Prostate gland (tissue), 2 donors: Measurements from ENCODE around the gene ZNF211. TPM values are rescaled to one million over a fixed set of nuclear protein-coding genes. Genes with fewer than 3 reads are reported as not detected.

Source experiments
- DNase-seq: peaks from one replicate; pipeline ENCODE4 v3.0.0-alpha.2; 2019; ENCODE audit warnings: low spot score
- H3K27ac ChIP-seq, 2 donors: fragments of 200-600 bp; sonication (generic); 2 replicates each; pipeline ENCODE4 v1.5.1; 2017 to 2019
- H3K27me3 ChIP-seq: fragments of 200-600 bp; sonication (generic); replicated peaks from 2 replicates; pipeline ENCODE4 v1.5.1; 2019; ENCODE audit not compliant: insufficient read depth
- H3K36me3 ChIP-seq, 2 donors: fragments of 200-600 bp; sonication (generic); 1 replicate in 1 of 2; 2 replicates in 1 of 2; pipeline versions ENCODE4 v1.5.1 to v1.8.1; 2017 to 2019
- H3K4me1 ChIP-seq: fragments of 200-600 bp; sonication (generic); replicated peaks from 2 replicates; pipeline ENCODE4 v1.5.1; 2019
- H3K4me3 ChIP-seq, 2 donors: fragments of 200-600 bp; sonication (generic); 2 replicates each; pipeline ENCODE4 v1.5.1; 2017 to 2019
- H3K9me3 ChIP-seq: fragments of 200-600 bp; sonication (generic); 2 replicates; pipeline ENCODE4 v1.5.1; 2017
- POLR2A ChIP-seq: fragments of 450-650 bp; IDR thresholded peaks from one replicate; pipeline ENCODE4 v1.6.1; 2016; ENCODE audit warnings: antibody characterized with exemption, mild to moderate bottlenecking
- POLR2AphosphoS5 ChIP-seq: sonication (generic); formaldehyde crosslinking; IDR thresholded peaks from one replicate; pipeline ENCODE4 v1.6.1; 2017; ENCODE audit warnings: antibody characterized with exemption
- WGBS: methylation state at CpG from one replicate; pipeline ENCODE4 v1.1.5; 2018; 5-methylcytosine and 5-hydroxymethylcytosine counted together
- intact Hi-C: fragments of 100-400 bp; cut with DNase I; formaldehyde crosslinking; loops from one replicate; pipeline ENCODE4 v1.14.2; 2022
- total RNA-seq, 2 donors: library from RNA; depleted of rRNA; stranded (reverse); fragments of >200 nt; gene quantifications; one replicate each; pipeline ENCODE4 v1.1.0, GENCODE V29; 2016
- TF ChIP-seq, protein P1 (sequence below), 4 experiments: fragments of 200-600 bp in 2 of 4; fragments of 450-650 bp in 2 of 4; sonication (generic) in 2 of 4; IDR thresholded peaks; 1 replicate in 3 of 4; 2 replicates in 1 of 4; pipeline ENCODE4 v1.5.1; 2016 to 2019; ENCODE audit warnings: antibody characterized with exemption in 4 of 4, mild to moderate bottlenecking in 2 of 4, moderate library complexity in 2 of 4

The ZNF211 gene
- total RNA-seq: 10 to 100 TPM in 1 of 2 donors, 1 to 10 TPM in 1; 8.9 to 23.3 TPM

DNA sequence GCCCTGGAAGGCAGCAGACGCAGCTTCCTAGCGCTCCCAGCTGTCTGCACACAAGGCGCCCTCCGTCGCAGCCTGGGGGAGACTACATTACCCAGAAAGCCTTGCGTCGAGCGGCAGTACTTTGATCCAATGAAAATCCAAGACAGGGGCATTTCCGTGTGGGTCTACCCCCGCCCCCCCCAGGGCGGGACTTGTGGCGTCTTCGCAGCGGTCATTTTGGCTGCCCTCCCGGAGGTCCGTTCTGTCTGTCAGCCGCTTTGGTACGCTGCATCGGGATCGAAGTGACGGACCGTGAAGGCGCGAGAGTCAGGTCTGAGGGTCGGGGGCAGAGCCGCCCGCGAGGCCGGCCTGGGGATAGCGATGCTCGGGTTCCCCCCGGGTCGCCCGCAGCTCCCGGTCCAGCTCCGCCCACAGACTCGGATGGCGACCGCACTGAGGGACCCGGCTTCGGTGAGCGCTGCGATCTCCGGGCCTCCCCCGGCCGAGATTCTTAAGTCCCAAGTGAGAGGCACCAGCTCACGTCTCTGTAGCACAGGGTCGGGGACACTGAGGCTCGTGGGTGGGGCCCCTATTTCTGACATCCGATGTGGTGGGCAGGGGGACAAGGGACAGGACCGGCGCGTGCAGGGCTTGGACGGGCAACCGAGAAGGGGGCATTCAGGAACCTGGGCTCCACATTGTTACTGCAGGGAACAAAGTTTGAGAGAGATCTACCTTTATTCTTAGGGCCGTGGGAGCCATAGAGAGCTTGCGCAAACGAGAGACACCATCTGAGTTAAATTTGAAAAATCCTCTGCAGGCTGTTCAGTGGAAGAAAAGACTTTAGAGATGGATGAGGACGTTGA, at the start of gene ZNF211:
Gene ZNF211, plus strand, starts transcription at position 182 of the 845 bp plus-strand sequence. Its CDS starts 179 bp downstream, at position 361.
- peak; percentile 89 for DNase-seq
- Histone ChIP-seq H3K4me1 (peaks cover 5% of the 10 kb centered on the region), H3K4me3 (peak within 1 kb of the TSS; percentile 78 to 84), H3K27ac (peak within 1 kb of the TSS; percentile 77 to 84), H3K27me3 (no peaks in the 10 kb centered on the region), H3K9me3 (no peaks in the 10 kb centered on the region), H3K36me3 (no peaks in the 10 kb centered on the region)
- TF ChIP-seq POLR2AphosphoS5 (peak; percentile 96), POLR2A (peak; percentile 18)
- TF ChIP-seq, protein P1, sequence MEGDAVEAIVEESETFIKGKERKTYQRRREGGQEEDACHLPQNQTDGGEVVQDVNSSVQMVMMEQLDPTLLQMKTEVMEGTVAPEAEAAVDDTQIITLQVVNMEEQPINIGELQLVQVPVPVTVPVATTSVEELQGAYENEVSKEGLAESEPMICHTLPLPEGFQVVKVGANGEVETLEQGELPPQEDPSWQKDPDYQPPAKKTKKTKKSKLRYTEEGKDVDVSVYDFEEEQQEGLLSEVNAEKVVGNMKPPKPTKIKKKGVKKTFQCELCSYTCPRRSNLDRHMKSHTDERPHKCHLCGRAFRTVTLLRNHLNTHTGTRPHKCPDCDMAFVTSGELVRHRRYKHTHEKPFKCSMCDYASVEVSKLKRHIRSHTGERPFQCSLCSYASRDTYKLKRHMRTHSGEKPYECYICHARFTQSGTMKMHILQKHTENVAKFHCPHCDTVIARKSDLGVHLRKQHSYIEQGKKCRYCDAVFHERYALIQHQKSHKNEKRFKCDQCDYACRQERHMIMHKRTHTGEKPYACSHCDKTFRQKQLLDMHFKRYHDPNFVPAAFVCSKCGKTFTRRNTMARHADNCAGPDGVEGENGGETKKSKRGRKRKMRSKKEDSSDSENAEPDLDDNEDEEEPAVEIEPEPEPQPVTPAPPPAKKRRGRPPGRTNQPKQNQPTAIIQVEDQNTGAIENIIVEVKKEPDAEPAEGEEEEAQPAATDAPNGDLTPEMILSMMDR (IDR thresholded peaks at IDR 0.05): peak in 2 of 4 experiments; percentile 15
- WGBS: 1% methylated on average over 42 of the region's 59 CpGs
- intact Hi-C loops: no loop called here

DNA sequence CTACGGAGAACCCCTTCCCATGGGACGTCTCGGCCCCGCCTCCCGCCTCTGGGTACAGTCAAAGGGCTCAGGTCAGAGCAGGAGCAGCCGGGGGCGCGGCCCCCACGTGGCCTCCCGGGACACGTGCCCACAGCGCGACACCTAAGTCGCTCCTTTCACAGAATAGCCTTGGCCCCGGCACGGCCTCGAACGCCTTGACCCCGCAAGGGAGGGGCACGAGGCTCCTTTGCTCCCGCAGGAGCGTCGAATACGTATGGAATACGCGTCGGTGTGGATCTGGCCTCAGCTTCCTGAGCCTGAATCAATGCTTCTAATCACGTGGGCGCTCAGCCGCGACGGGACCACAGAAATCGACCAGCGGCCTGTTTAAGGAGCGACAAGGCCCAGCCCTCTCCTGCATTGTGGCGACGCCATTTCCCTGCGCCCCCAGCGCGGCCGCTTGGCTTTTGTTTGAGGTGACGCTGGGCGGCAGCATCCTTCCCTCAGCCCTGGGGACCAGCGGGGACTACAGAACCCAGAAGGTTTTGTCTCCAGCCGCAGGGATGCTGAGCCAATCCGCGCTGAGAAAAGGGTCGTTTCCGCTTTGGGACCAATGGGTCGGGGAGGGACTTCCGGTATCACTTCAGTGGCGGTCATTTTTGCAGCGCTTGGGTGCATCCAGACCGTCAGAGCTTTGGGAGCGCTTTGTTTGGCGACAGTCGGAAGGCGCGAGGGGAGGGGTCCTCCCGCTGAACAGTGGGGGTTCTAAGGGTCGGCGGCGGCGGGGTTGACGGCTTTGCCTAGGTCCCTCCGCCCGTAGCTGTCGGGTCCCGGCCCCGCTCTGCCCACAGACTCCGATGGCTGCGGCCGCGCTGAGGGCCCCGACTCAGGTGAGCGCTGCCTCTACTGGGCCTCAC, 49.2 kb upstream of the ZNF211 start, which contains the start of gene ZIK1:
Gene ZIK1, plus strand, starts transcription at position 625 of the 896 bp plus-strand sequence. Its CDS starts 212 bp downstream, at position 837.
- WGBS: 3% methylated on average over 65 of the region's 76 CpGs

DNA sequence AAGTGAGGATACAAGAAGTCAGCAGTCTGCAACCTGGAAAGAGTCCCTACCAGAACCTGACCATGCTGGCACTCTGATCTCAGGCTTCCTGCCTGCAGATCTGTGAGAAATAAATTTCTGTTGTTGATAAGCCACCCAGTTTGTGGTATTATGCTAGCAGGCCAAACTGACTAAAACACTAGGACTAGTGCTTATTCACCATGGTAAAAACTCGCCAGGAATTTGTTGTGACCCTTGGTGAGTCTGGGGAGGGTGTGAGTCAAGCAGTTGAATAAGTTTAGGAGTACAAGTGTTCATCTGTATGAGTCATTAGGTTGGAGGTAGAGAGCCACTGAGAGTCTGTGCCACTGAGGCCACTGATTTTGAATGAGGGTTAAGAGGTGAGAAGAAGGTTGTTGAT, 45.4 kb upstream of the ZNF211 start:
- H3K4me3 ChIP-seq: no peak overlapping the region
- peaks cover 5 to 22% of the 10 kb centered on the region in 2 donors for H3K36me3 ChIP-seq
- no peaks in the 10 kb centered on the region for H3K27me3 ChIP-seq
- H3K9me3 ChIP-seq: peaks cover 3% of the 10 kb centered on the region
- no peaks in the 10 kb centered on the region for H3K4me1 ChIP-seq
- DNase-seq: no peak
- TF ChIP-seq POLR2A (no peak), POLR2AphosphoS5 (no peak)
- TF ChIP-seq, protein P1 (IDR thresholded peaks at IDR 0.05): no peak
- intact Hi-C loops: no loop called here
- no peak overlapping the region for H3K27ac ChIP-seq
- 100% methylated on average over 1 of the region's 1 CpG for WGBS

More for the DNA sequence above, 49.2 kb upstream of the ZNF211 start, which contains the start of gene ZIK1:
- DNase-seq: peak; percentile 89
- TF ChIP-seq, protein P1 (IDR thresholded peaks at IDR 0.05): peak in 3 of 4 experiments; percentile 21 to 24 (median 22)
- TF ChIP-seq POLR2AphosphoS5 (peak; percentile 89), POLR2A (no peak)
- Histone ChIP-seq H3K27ac (peak within 1 kb of the TSS in 1 of 2 donors; percentile 30), H3K36me3 (peaks cover 0 to 4% of the 10 kb centered on the region in 2 donors), H3K27me3 (no peaks in the 10 kb centered on the region), H3K9me3 (no peaks in the 10 kb centered on the region), H3K4me3 (peak within 1 kb of the TSS; percentile 57 to 62), H3K4me1 (no peaks in the 10 kb centered on the region)
- intact Hi-C loops: no loop called here

DNA sequence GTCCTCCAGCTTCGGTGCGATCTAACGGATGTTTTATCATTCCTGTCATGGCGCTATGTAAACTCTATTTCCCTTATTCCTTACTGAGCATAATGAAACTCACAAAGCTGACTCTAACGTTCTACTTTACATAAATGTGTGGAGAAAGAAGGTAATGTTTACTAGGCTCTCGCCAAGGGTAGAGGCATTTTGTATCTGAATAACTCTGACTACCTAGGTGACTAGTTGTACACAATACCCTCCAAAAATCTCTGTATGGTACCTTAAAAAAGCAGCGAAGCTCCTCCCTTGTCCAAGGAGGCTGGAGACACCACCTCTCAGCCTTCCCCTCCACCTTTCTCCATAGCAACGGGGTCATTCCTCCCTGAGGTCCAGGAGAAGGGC, 33.6 kb upstream of the ZNF211 start:
- H3K27me3 ChIP-seq: no peaks in the 10 kb centered on the region
- no peak overlapping the region for H3K27ac ChIP-seq
- no peak for TF ChIP-seq POLR2AphosphoS5
- TF ChIP-seq, protein P1 (IDR thresholded peaks at IDR 0.05): no peak
- TF ChIP-seq POLR2A: no peak
- peak overlapping the region; percentile 59 to 75 for H3K4me3 ChIP-seq
- 55% methylated on average over 8 of the region's 8 CpGs for WGBS
- H3K9me3 ChIP-seq: no peaks in the 10 kb centered on the region
- H3K4me1 ChIP-seq: peaks cover 5% of the 10 kb centered on the region
- intact Hi-C loops: no loop called here
- H3K36me3 ChIP-seq: no peaks in the 10 kb centered on the region
- no peak for DNase-seq
